Right cardiac atrium (tissue), 5 donors: ENCODE data around the gene STEAP1B. TPM values are rescaled to one million over a fixed set of nuclear protein-coding genes. Genes with fewer than 3 reads are reported as not detected.

ENCODE experiments used
- ATAC-seq, 2 donors: fragments of 200-7000 bp; cut with Tn5 transposase; one replicate each; pipeline versions ENCODE4 v1.8.0 to v1.9.1; 2020; ENCODE audit warnings: moderate library complexity in 2 of 2, mild to moderate bottlenecking in 1 of 2
- DNase-seq, 3 donors: peaks; one replicate each; pipeline ENCODE4 v3.0.0-alpha.2; 2020
- H3K27ac ChIP-seq: one replicate; pipeline ENCODE4 v1.5.1; 2013; ENCODE audit warnings: mild to moderate bottlenecking, low read length, control low read depth, moderate library complexity
- H3K27me3 ChIP-seq: one replicate; pipeline ENCODE4 v1.6.1; 2013; ENCODE audit not compliant: control insufficient read depth, insufficient read depth
- H3K4me1 ChIP-seq: one replicate; pipeline ENCODE4 v1.6.1; 2013; ENCODE audit warnings: low read length; ENCODE audit not compliant: control insufficient read depth, insufficient read depth
- H3K4me3 ChIP-seq: one replicate; pipeline ENCODE4 v1.5.1; 2013; ENCODE audit warnings: low read length, control low read depth
- H3K9me3 ChIP-seq: one replicate; pipeline ENCODE4 v1.6.1; 2013; ENCODE audit warnings: low read length; ENCODE audit not compliant: control insufficient read depth
- WGBS: extraction: QIAGEN DNeasy Blood & Tissue Kit; methylation state at CpG from one replicate; pipeline ENCODE4 v1.1.7; 2013; 5-methylcytosine and 5-hydroxymethylcytosine counted together
- intact Hi-C, 4 donors: fragments of 100-400 bp; cut with DNase I; formaldehyde crosslinking; loops; one replicate each; pipeline versions ENCODE4 v1.11.0 to v1.14.0; 2022 to 2023
- polyA plus RNA-seq: library from polyadenylated mRNA; stranded (reverse); fragments of 200-250 nt; gene quantifications from one replicate; pipeline ENCODE4 v1.2.3, GENCODE V29; 2013
- total RNA-seq, 4 donors: library from RNA; stranded (reverse); fragmentation: NEBNext Ultra II Directional; extraction: Animal tissue kit (Norgen Biotek cat#: 25700); gene quantifications; one replicate each; pipeline ENCODE4 v1.2.1, GENCODE V29; 2021
- donor health status: healthy with polysubstance abuse.
- donor health status: DM: no; HTN: yes; CAD: no.
- donor health status: DM: no; HTN: no; CAD: no.
- donor health status: DM: no; HTN: yes; CAD: no; lungs with severe emphysema.
- donor health status: DM: yes; HTN: yes; CAD: no.

STEAP1B gene
- total and polyA plus RNA-seq, 5 donors = 0.36 to 1.1 (median 0.67) TPM

- no peak for ATAC-seq
- DNase-seq = no peak
- H3K27me3 ChIP-seq = no peaks in the 10 kb centered on the region
- H3K4me1 ChIP-seq = no peaks in the 10 kb centered on the region
- H3K27ac ChIP-seq = no peak overlapping the region
- H3K9me3 ChIP-seq = no peaks in the 10 kb centered on the region
- no peak overlapping the region for H3K4me3 ChIP-seq
- WGBS = 85% methylated on average over 2 of the region's 2 CpGs
- intact Hi-C loops = no loop called here
Observed at GRCh38 chr7:22429386-22429785, 70.6 kb downstream of the STEAP1B start.

DNA sequence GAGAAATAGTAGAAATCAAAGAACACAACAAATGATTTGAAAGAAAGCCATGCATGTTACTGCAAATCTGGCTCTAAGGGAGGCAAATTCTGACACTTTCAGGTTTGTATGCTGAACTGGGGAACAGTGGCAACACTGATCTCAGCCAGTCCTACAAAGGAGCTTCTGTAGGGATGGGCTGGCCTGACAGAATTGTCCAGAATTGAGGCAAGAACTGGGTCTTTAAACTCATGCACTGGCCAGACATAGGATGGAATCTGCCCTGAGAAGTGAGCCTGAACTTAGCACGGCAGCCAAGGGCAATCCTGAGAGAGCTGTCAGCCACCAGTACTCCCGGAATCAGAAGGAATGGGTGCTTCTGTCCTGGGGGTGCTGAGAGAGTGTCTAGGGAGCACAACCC, 72.1 kb downstream of the STEAP1B start:
- DNase-seq (no peak), ATAC-seq (no peak)
- Histone ChIP-seq H3K9me3 (no peaks in the 10 kb centered on the region), H3K4me3 (no peak overlapping the region), H3K4me1 (no peaks in the 10 kb centered on the region), H3K27ac (no peak overlapping the region), H3K27me3 (no peaks in the 10 kb centered on the region)
- WGBS = 89% methylated on average over 2 of the region's 2 CpGs
- intact Hi-C loops = no loop called here

GRCh38 chr7:22427104-22427503, 72.9 kb downstream of the STEAP1B start:
- Histone ChIP-seq H3K4me3 (no peak overlapping the region), H3K27ac (no peak overlapping the region), H3K27me3 (no peaks in the 10 kb centered on the region), H3K9me3 (no peaks in the 10 kb centered on the region), H3K4me1 (no peaks in the 10 kb centered on the region)
- DNase-seq = no peak
- no peak for ATAC-seq
- intact Hi-C loops = no loop called here
- 89% methylated on average over 3 of the region's 3 CpGs for WGBS

DNA sequence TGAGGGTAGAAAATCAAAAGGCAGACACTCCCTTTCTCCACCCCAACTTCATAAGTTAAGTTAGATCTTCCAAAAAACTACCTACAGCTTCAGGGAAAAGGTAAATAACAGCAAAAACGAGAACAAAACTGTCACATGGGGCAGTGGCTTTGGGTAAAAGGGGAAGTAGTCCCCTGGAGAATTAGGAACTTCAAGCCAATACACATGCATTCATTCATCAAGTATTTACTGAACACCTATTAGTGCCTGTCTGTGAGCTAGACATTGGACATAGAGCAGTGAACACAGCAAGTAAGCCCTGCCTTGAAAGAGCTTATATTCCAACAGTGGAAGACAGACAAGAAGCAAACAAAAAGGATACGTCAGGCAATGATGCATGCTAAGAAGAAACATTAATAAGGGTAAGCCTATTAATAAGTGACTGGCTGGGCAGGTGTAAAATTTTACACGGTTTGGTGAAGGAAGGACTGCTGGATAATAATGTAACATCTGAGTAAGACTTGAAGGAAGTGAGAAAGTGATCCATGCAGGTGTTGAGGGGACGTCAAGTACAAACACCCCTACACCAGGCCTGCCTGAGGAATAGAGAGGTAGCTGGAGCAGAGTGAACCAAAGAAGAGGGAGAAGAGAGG, 73.4 kb downstream of the STEAP1B start:
- H3K27ac ChIP-seq = no peak overlapping the region
- no peaks in the 10 kb centered on the region for H3K27me3 ChIP-seq
- ATAC-seq = no peak
- WGBS = 85% methylated on average over 4 of the region's 4 CpGs
- intact Hi-C loops = no loop called here
- H3K9me3 ChIP-seq = no peaks in the 10 kb centered on the region
- H3K4me1 ChIP-seq = no peaks in the 10 kb centered on the region
- no peak overlapping the region for H3K4me3 ChIP-seq
- DNase-seq = no peak

- DNase-seq (no peak), ATAC-seq (no peak)
- intact Hi-C loops = no loop called here
- 94% methylated on average over 1 of the region's 1 CpG for WGBS
- Histone ChIP-seq H3K27me3 (no peaks in the 10 kb centered on the region), H3K9me3 (no peaks in the 10 kb centered on the region), H3K4me3 (no peak overlapping the region), H3K27ac (no peak overlapping the region), H3K4me1 (no peaks in the 10 kb centered on the region)
Observed at GRCh38 chr7:22425361-22425760, 74.6 kb downstream of the STEAP1B start.

GRCh38 chr7:22422831-22423615, 77.0 kb downstream of the STEAP1B start:
- 86% methylated on average over 7 of the region's 7 CpGs for WGBS
- intact Hi-C loops = no loop called here
- no peaks in the 10 kb centered on the region for H3K27me3 ChIP-seq
- ATAC-seq (no peak), DNase-seq (no peak)
- H3K27ac ChIP-seq = no peak overlapping the region
- no peak overlapping the region for H3K4me3 ChIP-seq
- H3K4me1 ChIP-seq = no peaks in the 10 kb centered on the region
- no peaks in the 10 kb centered on the region for H3K9me3 ChIP-seq

DNA sequence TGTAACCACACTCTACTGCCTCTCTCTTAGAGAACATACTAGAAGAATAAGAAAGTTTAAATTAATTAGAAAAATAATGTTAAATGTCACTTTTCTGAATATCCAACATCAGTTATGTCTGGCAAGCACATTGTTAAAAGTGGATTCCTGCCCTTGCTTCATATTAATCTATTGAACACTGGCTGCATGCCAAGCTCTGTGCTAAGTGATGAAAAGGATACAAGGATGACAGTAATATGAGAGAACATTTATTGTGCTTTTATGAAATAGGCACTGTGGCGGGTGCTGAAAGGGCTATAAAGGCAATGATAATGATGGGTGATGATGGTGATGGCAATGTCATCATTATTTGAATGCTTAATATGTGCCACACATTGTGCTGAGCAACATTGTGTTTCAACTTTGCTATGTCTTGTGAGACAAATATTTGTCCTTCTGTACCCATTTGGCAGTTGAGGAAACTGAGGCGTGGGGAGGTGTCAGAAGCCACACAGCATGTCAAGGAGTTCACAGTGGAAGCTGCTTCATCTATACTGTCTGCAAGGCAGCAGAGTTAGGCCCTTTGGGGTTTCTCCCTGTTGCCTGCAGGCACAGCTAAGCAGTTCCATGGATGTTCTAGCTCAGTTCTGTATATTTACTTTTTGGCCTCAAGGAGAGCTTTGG, 78.9 kb downstream of the STEAP1B start:
- no peaks in the 10 kb centered on the region for H3K9me3 ChIP-seq
- no peaks in the 10 kb centered on the region for H3K27me3 ChIP-seq
- H3K27ac ChIP-seq = no peak overlapping the region
- WGBS = 67% methylated on average over 2 of the region's 2 CpGs
- intact Hi-C loops = no loop called here
- DNase-seq = no peak
- ATAC-seq = no peak
- H3K4me3 ChIP-seq = no peak overlapping the region
- H3K4me1 ChIP-seq = no peaks in the 10 kb centered on the region

DNA sequence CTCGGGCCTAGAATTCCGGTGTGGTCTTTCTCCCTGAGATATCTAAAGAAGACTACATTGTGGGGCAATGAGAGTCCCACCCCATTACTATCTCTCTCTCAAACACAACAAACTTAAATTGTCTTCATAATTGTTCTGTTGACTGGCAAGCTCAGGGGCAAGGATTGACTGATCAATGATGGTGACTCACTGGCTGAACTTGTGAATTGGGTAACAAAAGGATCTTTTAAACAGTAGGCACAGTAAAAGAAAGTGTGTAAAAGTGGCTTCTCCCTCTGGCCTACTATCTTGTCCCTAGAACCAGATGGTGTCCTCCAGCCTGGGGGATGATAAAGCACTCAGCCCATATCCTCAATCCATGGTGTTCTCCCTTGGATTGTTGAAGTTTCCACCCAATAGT, 80.0 kb downstream of the STEAP1B start:
- WGBS = 97% methylated on average over 2 of the region's 2 CpGs
- DNase-seq (no peak), ATAC-seq (no peak)
- intact Hi-C loops = no loop called here
- Histone ChIP-seq H3K9me3 (no peaks in the 10 kb centered on the region), H3K27ac (no peak overlapping the region), H3K27me3 (no peaks in the 10 kb centered on the region), H3K4me1 (no peaks in the 10 kb centered on the region), H3K4me3 (no peak overlapping the region)

- ATAC-seq = no peak
Observed at GRCh38 chr7:22419488-22419887, 80.5 kb downstream of the STEAP1B start.

GRCh38 chr7:22418251-22419046, 81.5 kb downstream of the STEAP1B start:
- H3K9me3 ChIP-seq = no peaks in the 10 kb centered on the region
- no peaks in the 10 kb centered on the region for H3K27me3 ChIP-seq
- ATAC-seq (peak in 1 of 2 donors; percentile 32), DNase-seq (no peak)
- no peaks in the 10 kb centered on the region for H3K4me1 ChIP-seq
- no peak overlapping the region for H3K27ac ChIP-seq
- no peak overlapping the region for H3K4me3 ChIP-seq
- 83% methylated on average over 6 of the region's 6 CpGs for WGBS
- intact Hi-C loops = no loop called here

More at GRCh38 chr7:22419488-22419887, 80.5 kb downstream of the STEAP1B start:
- no peak overlapping the region for H3K4me3 ChIP-seq
- H3K27ac ChIP-seq = no peak overlapping the region
- WGBS = 93% methylated on average over 7 of the region's 7 CpGs
- no peaks in the 10 kb centered on the region for H3K4me1 ChIP-seq
- intact Hi-C loops = no loop called here
- no peaks in the 10 kb centered on the region for H3K27me3 ChIP-seq
- H3K9me3 ChIP-seq = no peaks in the 10 kb centered on the region
- no peak for DNase-seq

- H3K4me1 ChIP-seq = no peaks in the 10 kb centered on the region
- intact Hi-C loops = no loop called here
- no peaks in the 10 kb centered on the region for H3K9me3 ChIP-seq
- ATAC-seq (no peak), DNase-seq (no peak)
- H3K27ac ChIP-seq = no peak overlapping the region
- WGBS = 78% methylated on average over 5 of the region's 5 CpGs
- H3K27me3 ChIP-seq = no peaks in the 10 kb centered on the region
- no peak overlapping the region for H3K4me3 ChIP-seq
Observed at GRCh38 chr7:22417841-22418240, 82.1 kb downstream of the STEAP1B start.
